SU-DHL-6 (cell line): ENCODE results near the gene ADK.

Source experiments
- H2AFZ ChIP-seq: fragments of 200-600 bp; sonication (generic); 2 replicates; pipeline ENCODE4 v1.6.1; 2014; ENCODE audit warnings: low read depth, mild to moderate bottlenecking, moderate library complexity, mixed read lengths, antibody characterized with exemption, low read length; ENCODE audit not compliant: severe bottlenecking
- H3F3A ChIP-seq: fragments of 200-600 bp; shearing (Covaris generic); 2 replicates; pipeline ENCODE4 v1.6.0; 2016; ENCODE audit warnings: antibody characterized with exemption, mild to moderate bottlenecking; ENCODE audit not compliant: insufficient read depth
- H3K27ac ChIP-seq: fragments of 200-600 bp; sonication (generic); 2 replicates; pipeline ENCODE4 v1.5.1; 2016; ENCODE audit warnings: low read depth, mild to moderate bottlenecking, low read length, moderate library complexity, mixed read lengths
- H3K27me3 ChIP-seq: fragments of 200-600 bp; sonication (generic), shearing (Covaris generic); 2 replicates; pipeline ENCODE4 v1.6.0; 2014; ENCODE audit warnings: mild to moderate bottlenecking, low read length
- H3K36me3 ChIP-seq: fragments of 200-600 bp; sonication (generic); 2 replicates; pipeline ENCODE4 v1.6.1; 2014; ENCODE audit warnings: mild to moderate bottlenecking, low read length, mixed read lengths
- H3K4me2 ChIP-seq: fragments of 300-600, 200-600 bp; shearing (Covaris generic), sonication (generic); 2 replicates; pipeline ENCODE4 v1.6.0; 2014; ENCODE audit warnings: low read length, low read depth, mild to moderate bottlenecking; ENCODE audit not compliant: poor library complexity, severe bottlenecking
- H3K4me3 ChIP-seq: fragments of 200-600 bp; sonication (generic); 2 replicates; pipeline ENCODE4 v1.5.1; 2014; ENCODE audit warnings: antibody characterized with exemption, low read length, mild to moderate bottlenecking, mixed read lengths; ENCODE audit not compliant: insufficient read depth, poor library complexity, severe bottlenecking
- H3K79me2 ChIP-seq: fragments of 200-600 bp; sonication (generic); 2 replicates; pipeline ENCODE4 v1.6.1; 2014; ENCODE audit warnings: mild to moderate bottlenecking, low read length, moderate library complexity; ENCODE audit not compliant: insufficient read depth
- H3K9ac ChIP-seq: fragments of 200-600 bp; sonication (generic); 2 replicates; pipeline ENCODE4 v1.7.0; 2014; ENCODE audit warnings: mild to moderate bottlenecking, low read length
- H3K9me2 ChIP-seq: fragments of 200-600 bp; sonication (generic); replicated peaks from 2 replicates; pipeline ENCODE4 v1.6.1; 2014; ENCODE audit warnings: low read length; ENCODE audit not compliant: insufficient read depth
- H3K9me3 ChIP-seq: fragments of 200-600 bp; sonication (generic); 2 replicates; pipeline ENCODE4 v1.6.1; 2014; ENCODE audit warnings: low read length, mixed read lengths; ENCODE audit not compliant: insufficient read depth
- H4K20me1 ChIP-seq: fragments of 200-600 bp; sonication (generic); 2 replicates; pipeline ENCODE4 v1.6.1; 2014; ENCODE audit warnings: low read depth, mild to moderate bottlenecking, antibody characterized with exemption, low read length, moderate library complexity, mixed read lengths
- EZH2phosphoT487 ChIP-seq: fragments of 200-600 bp; sonication (generic), shearing (Covaris generic); conservative IDR thresholded peaks from 2 replicates; pipeline ENCODE4 v1.6.1; 2018; ENCODE audit warnings: mild to moderate bottlenecking, antibody characterized with exemption, low read length, moderate library complexity, mixed read lengths
- TF ChIP-seq, protein P1 (sequence below): fragments of 200-600 bp; sonication (generic); IDR thresholded peaks from one replicate; pipeline ENCODE4 v1.5.1; 2017; ENCODE audit warnings: antibody characterized with exemption, mild to moderate bottlenecking, low read length, moderate library complexity; ENCODE audit not compliant: insufficient read depth, poor library complexity, severe bottlenecking

The ADK gene

DNA sequence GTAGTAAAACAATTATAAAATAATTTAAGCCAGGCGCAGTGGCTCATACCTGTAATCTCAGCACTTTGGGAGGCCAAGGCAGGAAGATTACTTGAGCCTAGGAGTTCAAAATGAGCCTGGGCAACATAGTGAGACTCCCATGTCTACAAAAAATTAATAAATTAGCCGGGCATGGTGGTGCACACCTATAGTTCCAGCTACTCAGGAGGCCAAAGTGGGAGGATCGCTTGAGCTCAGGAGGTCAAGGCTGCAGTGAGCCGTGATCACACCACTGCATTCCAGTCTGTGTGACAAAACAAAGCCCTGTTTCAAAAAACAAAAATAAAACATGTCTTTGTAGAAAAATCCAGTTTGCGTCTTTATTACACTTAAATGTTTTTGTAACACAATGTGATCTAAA is 533.4 kb downstream of the ADK start:
- no peak overlapping the region for H3K9ac ChIP-seq
- H3K9me2 ChIP-seq: no peaks in the 10 kb centered on the region
- H3K27ac ChIP-seq: no peak overlapping the region
- TF ChIP-seq, protein P1, sequence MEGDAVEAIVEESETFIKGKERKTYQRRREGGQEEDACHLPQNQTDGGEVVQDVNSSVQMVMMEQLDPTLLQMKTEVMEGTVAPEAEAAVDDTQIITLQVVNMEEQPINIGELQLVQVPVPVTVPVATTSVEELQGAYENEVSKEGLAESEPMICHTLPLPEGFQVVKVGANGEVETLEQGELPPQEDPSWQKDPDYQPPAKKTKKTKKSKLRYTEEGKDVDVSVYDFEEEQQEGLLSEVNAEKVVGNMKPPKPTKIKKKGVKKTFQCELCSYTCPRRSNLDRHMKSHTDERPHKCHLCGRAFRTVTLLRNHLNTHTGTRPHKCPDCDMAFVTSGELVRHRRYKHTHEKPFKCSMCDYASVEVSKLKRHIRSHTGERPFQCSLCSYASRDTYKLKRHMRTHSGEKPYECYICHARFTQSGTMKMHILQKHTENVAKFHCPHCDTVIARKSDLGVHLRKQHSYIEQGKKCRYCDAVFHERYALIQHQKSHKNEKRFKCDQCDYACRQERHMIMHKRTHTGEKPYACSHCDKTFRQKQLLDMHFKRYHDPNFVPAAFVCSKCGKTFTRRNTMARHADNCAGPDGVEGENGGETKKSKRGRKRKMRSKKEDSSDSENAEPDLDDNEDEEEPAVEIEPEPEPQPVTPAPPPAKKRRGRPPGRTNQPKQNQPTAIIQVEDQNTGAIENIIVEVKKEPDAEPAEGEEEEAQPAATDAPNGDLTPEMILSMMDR: no peak
- TF ChIP-seq EZH2phosphoT487: no peak
- no peaks in the 10 kb centered on the region for H3K36me3 ChIP-seq
- no peak overlapping the region for H3K4me3 ChIP-seq
- no peaks in the 10 kb centered on the region for H3K79me2 ChIP-seq
- no peak overlapping the region for H3K4me2 ChIP-seq
- no peaks in the 10 kb centered on the region for H3F3A ChIP-seq
- H2AFZ ChIP-seq: no peak overlapping the region
- H3K27me3 ChIP-seq: no peaks in the 10 kb centered on the region
- no peaks in the 10 kb centered on the region for H3K9me3 ChIP-seq
- H4K20me1 ChIP-seq: no peaks in the 10 kb centered on the region

DNA sequence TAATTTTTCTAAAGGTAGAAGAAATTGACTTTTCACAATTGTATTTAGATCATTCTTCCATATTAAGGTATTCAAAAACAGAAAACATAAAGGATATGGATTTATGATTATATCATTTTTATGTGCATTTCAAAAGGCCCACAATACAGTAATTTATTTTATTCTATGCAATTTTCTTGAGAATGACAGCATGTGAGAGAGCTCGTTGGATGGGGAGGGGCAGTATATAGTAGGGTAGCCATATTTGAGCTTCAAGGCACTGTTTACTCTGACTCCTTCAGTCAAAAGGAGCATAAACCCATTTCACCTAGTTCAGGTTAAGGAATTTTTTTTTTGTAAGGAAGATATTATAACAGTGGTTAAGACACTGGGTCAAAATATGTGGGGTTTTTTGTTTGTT is 534.5 kb downstream of the ADK start:
- H2AFZ ChIP-seq: no peak overlapping the region
- no peaks in the 10 kb centered on the region for H3K27me3 ChIP-seq
- no peak overlapping the region for H3K9ac ChIP-seq
- no peaks in the 10 kb centered on the region for H3K9me3 ChIP-seq
- H3K27ac ChIP-seq: no peak overlapping the region
- H4K20me1 ChIP-seq: no peaks in the 10 kb centered on the region
- H3K9me2 ChIP-seq: no peaks in the 10 kb centered on the region
- no peak for TF ChIP-seq EZH2phosphoT487
- TF ChIP-seq, protein P1: no peak
- H3K4me3 ChIP-seq: no peak overlapping the region
- no peaks in the 10 kb centered on the region for H3K79me2 ChIP-seq
- no peaks in the 10 kb centered on the region for H3F3A ChIP-seq
- H3K36me3 ChIP-seq: no peaks in the 10 kb centered on the region
- no peak overlapping the region for H3K4me2 ChIP-seq

DNA sequence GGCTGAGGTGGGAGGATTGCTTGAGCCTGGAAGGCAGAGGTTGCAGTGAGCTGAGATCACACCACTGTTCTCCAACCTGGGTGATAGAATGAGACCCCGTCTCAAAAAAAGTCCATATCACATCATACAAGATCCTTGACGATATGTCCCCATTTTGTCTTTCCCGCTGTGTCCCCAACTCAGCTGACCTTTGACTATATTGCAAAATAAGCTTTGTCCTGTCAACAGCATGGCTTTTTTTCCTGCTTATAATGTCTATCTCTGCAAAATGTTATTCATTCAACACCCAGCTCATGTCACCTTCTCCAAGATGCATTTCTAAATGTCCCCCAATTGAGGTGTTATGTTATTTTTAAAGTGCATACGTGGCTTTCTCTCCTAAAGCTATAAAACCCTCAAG is 539.4 kb downstream of the ADK start:
- Histone ChIP-seq H2AFZ (no peak overlapping the region), H3K9me2 (no peaks in the 10 kb centered on the region)
- no peak for TF ChIP-seq EZH2phosphoT487

DNA sequence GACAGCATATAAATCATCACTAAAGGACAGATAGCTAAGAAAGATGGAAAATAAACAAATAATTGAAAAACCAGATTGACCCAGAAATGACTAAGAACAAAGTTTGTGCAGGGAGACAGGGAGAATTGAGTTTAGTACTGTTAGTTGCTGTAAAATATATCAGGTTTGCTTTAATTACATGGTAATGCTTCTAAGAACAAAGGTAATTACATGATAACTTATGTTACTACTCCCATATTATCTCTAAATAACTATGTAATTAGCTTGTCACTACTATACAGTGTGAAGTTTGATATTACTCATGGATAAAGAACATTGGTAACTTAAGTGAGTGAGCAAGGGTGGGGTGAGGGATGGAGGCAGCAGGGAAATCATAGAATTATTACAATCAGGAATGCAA is 540.1 kb downstream of the ADK start:
- no peak for TF ChIP-seq EZH2phosphoT487
- TF ChIP-seq, protein P1: no peak
- Histone ChIP-seq H3K27me3 (no peaks in the 10 kb centered on the region), H3K9ac (no peak overlapping the region), H3K9me3 (no peaks in the 10 kb centered on the region), H3F3A (no peaks in the 10 kb centered on the region), H4K20me1 (no peaks in the 10 kb centered on the region), H3K9me2 (no peaks in the 10 kb centered on the region), H3K4me2 (no peak overlapping the region), H3K27ac (no peak overlapping the region), H3K36me3 (no peaks in the 10 kb centered on the region), H3K4me3 (no peak overlapping the region), H2AFZ (no peak overlapping the region), H3K79me2 (no peaks in the 10 kb centered on the region)

More for the DNA sequence above, 539.4 kb downstream of the ADK start:
- Histone ChIP-seq H3K27me3 (no peaks in the 10 kb centered on the region), H3K36me3 (no peaks in the 10 kb centered on the region), H3K27ac (no peak overlapping the region), H3K9ac (no peak overlapping the region), H3K79me2 (no peaks in the 10 kb centered on the region), H4K20me1 (no peaks in the 10 kb centered on the region), H3K4me3 (no peak overlapping the region), H3K9me3 (no peaks in the 10 kb centered on the region), H3F3A (no peaks in the 10 kb centered on the region), H3K4me2 (no peak overlapping the region)
